ENCODE measurements around the gene TRIM62.
"Not testable (repeated sequence)": the region's sequence is repeated elsewhere in the genome, so short reads cannot be mapped to it uniquely, and the experiment has no call there.

DNA sequence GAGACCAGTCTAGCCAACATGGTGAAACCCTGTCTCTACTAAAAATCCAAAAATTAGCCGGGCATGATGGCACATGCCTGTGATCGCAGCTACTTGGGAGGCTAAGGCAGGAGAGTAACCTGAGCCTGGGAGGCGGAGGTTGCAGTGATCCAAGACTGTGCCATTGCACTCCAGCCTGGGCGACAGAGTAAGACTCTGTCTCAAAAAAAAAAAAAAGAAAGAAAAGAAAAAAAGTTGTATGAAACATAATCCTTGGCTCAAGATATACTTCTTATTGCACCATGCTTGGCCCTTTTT lies 81.8 kb downstream of the TRIM62 start:
- TF ChIP-seq, protein P1, sequence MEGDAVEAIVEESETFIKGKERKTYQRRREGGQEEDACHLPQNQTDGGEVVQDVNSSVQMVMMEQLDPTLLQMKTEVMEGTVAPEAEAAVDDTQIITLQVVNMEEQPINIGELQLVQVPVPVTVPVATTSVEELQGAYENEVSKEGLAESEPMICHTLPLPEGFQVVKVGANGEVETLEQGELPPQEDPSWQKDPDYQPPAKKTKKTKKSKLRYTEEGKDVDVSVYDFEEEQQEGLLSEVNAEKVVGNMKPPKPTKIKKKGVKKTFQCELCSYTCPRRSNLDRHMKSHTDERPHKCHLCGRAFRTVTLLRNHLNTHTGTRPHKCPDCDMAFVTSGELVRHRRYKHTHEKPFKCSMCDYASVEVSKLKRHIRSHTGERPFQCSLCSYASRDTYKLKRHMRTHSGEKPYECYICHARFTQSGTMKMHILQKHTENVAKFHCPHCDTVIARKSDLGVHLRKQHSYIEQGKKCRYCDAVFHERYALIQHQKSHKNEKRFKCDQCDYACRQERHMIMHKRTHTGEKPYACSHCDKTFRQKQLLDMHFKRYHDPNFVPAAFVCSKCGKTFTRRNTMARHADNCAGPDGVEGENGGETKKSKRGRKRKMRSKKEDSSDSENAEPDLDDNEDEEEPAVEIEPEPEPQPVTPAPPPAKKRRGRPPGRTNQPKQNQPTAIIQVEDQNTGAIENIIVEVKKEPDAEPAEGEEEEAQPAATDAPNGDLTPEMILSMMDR (conservative IDR thresholded peaks at IDR 0.05; ENCODE audit: low read length) = not testable (repeated sequence)
- not testable (repeated sequence) for TF ChIP-seq EZH2phosphoT487 (IDR thresholded peaks at IDR 0.05; ENCODE audit: borderline replicate concordance, low read depth, low read length)
